Osteoblast (primary cell): ENCODE measurements around the gene ZRANB1. TPM values are rescaled to one million over a fixed set of nuclear protein-coding genes. Genes with fewer than 3 reads are reported as not detected.
A peak's percentile ranks its signal among the peaks of the same experiment; 100 is the strongest.

Experiments used
- DNase-seq: peaks from one replicate; pipeline ENCODE4 v3.0.0; 2011; ENCODE audit warnings: low spot score, mixed read lengths; ENCODE audit not compliant: insufficient read length; ENCODE audit errors: missing footprints
- H2AFZ ChIP-seq: 2 replicates; pipeline ENCODE4 v1.6.0; 2011; ENCODE audit warnings: mild to moderate bottlenecking, low read length
- H3K27ac ChIP-seq: 2 replicates; pipeline ENCODE4 v1.5.1; 2011; ENCODE audit warnings: mild to moderate bottlenecking, low read depth, low read length, moderate library complexity
- H3K27me3 ChIP-seq: 2 replicates; pipeline ENCODE4 v1.6.0; 2012; ENCODE audit warnings: mild to moderate bottlenecking, control low read depth, inconsistent platforms, low read length, moderate library complexity; ENCODE audit not compliant: insufficient read depth
- H3K36me3 ChIP-seq: 2 replicates; pipeline ENCODE4 v1.5.1; 2011; ENCODE audit warnings: mild to moderate bottlenecking, low read length, control low read depth, moderate library complexity; ENCODE audit not compliant: insufficient read depth
- H3K4me1 ChIP-seq: 2 replicates; pipeline ENCODE4 v1.5.1; 2011; ENCODE audit warnings: mild to moderate bottlenecking, low read length, control low read depth, moderate library complexity; ENCODE audit not compliant: insufficient read depth
- H3K4me2 ChIP-seq: 2 replicates; pipeline ENCODE4 v1.6.0; 2011; ENCODE audit warnings: mild to moderate bottlenecking, low read length; ENCODE audit not compliant: insufficient read depth
- H3K4me3 ChIP-seq: fragments of 200-600 bp; sonication (generic); 3 replicates; pipeline ENCODE4 v1.5.1; 2012; ENCODE audit warnings: mild to moderate bottlenecking, low read length, inconsistent platforms; ENCODE audit not compliant: insufficient read depth
- H3K79me2 ChIP-seq: 2 replicates; pipeline ENCODE4 v1.6.0; 2012; ENCODE audit warnings: mild to moderate bottlenecking, low read length, control low read depth, inconsistent platforms; ENCODE audit not compliant: insufficient read depth
- H3K9me3 ChIP-seq: 2 replicates; pipeline ENCODE4 v1.5.1; 2011; ENCODE audit warnings: low read depth, low read length, control low read depth
- H4K20me1 ChIP-seq: 2 replicates; pipeline ENCODE4 v1.6.0; 2012; ENCODE audit warnings: mild to moderate bottlenecking, low read length, control low read depth; ENCODE audit not compliant: insufficient read depth
- total RNA-seq: library from RNA; depleted of rRNA; stranded (reverse); fragments of >200 nt; gene quantifications from 2 replicates; pipeline ENCODE4 v1.2.3, GENCODE V29; 2012
- TF ChIP-seq, protein P1 (sequence below): IDR thresholded peaks from 2 replicates; pipeline ENCODE4 v1.5.1; 2011; ENCODE audit warnings: mild to moderate bottlenecking, low read depth, low read length, moderate library complexity; ENCODE audit errors: extremely low read depth

Gene ZRANB1
- total RNA-seq, 1 donor, result 34.7 TPM

DNA sequence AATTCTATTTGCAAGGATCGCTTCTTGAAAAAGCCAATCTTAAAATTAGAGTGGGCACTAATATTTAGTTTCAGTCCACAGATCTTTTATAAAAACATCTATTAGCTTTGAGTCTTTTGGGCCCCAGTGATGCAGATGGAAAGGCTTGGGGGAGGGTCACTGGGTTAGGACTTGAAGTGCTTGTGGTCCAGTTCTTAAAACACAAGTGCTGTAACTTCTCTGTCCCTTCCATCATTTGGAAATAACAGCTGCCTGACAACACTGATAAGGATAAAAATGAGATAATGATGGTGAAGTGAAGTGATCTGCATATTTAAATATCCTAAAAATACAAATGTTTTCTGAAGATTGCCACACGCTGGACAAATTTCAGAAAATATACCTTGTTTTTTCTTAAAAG is 37.1 kb upstream of the ZRANB1 start:
- no peak overlapping the region for H3K4me2 ChIP-seq
- no peaks in the 10 kb centered on the region for H3K27me3 ChIP-seq
- H3K4me3 ChIP-seq, result no peak overlapping the region
- H3K36me3 ChIP-seq, result no peaks in the 10 kb centered on the region
- H4K20me1 ChIP-seq, result no peaks in the 10 kb centered on the region
- no peak for DNase-seq
- no peaks in the 10 kb centered on the region for H3K9me3 ChIP-seq
- H3K79me2 ChIP-seq, result no peaks in the 10 kb centered on the region
- H3K27ac ChIP-seq, result no peak overlapping the region
- TF ChIP-seq, protein P1, sequence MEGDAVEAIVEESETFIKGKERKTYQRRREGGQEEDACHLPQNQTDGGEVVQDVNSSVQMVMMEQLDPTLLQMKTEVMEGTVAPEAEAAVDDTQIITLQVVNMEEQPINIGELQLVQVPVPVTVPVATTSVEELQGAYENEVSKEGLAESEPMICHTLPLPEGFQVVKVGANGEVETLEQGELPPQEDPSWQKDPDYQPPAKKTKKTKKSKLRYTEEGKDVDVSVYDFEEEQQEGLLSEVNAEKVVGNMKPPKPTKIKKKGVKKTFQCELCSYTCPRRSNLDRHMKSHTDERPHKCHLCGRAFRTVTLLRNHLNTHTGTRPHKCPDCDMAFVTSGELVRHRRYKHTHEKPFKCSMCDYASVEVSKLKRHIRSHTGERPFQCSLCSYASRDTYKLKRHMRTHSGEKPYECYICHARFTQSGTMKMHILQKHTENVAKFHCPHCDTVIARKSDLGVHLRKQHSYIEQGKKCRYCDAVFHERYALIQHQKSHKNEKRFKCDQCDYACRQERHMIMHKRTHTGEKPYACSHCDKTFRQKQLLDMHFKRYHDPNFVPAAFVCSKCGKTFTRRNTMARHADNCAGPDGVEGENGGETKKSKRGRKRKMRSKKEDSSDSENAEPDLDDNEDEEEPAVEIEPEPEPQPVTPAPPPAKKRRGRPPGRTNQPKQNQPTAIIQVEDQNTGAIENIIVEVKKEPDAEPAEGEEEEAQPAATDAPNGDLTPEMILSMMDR, result no peak
- no peak overlapping the region for H2AFZ ChIP-seq
- H3K4me1 ChIP-seq, result peaks cover 16% of the 10 kb centered on the region

DNA sequence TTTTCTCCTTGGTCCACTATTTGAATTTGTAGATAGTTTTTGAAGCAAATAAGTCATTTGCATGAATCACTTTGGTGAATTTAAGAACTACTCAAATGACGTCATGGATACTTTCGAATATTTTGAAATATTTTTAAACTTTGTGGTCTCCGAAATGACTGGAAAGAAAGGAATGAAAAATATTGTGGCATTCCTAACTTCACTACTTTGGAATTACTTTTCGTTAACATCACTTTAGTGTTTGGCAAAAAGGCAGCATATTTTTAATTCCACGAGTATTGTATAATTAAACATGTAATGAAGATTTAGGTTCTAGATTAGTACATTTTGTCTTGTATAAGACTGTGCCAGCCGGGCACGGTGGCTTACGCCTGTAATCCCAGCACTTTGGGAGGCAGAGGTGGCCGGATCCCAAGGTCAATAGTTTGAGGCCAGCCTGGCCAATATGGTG is 35.3 kb upstream of the ZRANB1 start:
- no peaks in the 10 kb centered on the region for H3K36me3 ChIP-seq
- no peaks in the 10 kb centered on the region for H3K9me3 ChIP-seq
- H4K20me1 ChIP-seq, result no peaks in the 10 kb centered on the region
- no peak overlapping the region for H3K4me3 ChIP-seq
- no peaks in the 10 kb centered on the region for H3K27me3 ChIP-seq
- TF ChIP-seq, protein P1, result no peak
- peaks cover 23% of the 10 kb centered on the region for H3K4me1 ChIP-seq
- H3K4me2 ChIP-seq, result peak overlapping the region; percentile 46
- H2AFZ ChIP-seq, result no peak overlapping the region
- peak overlapping the region; percentile 80 for H3K27ac ChIP-seq
- DNase-seq, result peak; percentile 85
- no peaks in the 10 kb centered on the region for H3K79me2 ChIP-seq

DNA sequence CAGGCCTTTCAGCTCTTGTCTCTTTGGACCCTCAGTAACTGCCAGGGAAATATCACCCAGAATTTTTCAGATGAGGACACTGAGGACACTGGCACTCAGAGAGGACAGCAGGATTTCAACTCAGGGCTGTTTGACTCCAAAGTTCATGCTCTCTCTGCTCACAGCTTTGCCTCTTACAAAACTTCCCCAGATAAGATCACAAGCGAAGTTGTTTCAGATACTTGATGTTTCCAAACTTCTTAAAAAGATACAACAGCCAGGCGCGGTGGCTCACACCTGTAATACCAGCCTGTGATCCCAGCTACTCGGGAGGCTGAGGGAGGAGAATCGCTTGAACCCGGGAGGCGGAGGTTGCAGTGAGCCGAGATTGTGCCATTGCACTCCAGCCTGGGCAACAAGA is 32.4 kb upstream of the ZRANB1 start:
- H3K4me1 ChIP-seq, result peaks cover 36% of the 10 kb centered on the region
- no peaks in the 10 kb centered on the region for H3K36me3 ChIP-seq
- no peaks in the 10 kb centered on the region for H3K79me2 ChIP-seq
- H4K20me1 ChIP-seq, result no peaks in the 10 kb centered on the region
- H2AFZ ChIP-seq, result no peak overlapping the region
- DNase-seq, result no peak
- no peak overlapping the region for H3K4me3 ChIP-seq
- H3K4me2 ChIP-seq, result no peak overlapping the region
- TF ChIP-seq, protein P1, result no peak
- H3K9me3 ChIP-seq, result no peaks in the 10 kb centered on the region
- no peak overlapping the region for H3K27ac ChIP-seq
- H3K27me3 ChIP-seq, result no peaks in the 10 kb centered on the region

DNA sequence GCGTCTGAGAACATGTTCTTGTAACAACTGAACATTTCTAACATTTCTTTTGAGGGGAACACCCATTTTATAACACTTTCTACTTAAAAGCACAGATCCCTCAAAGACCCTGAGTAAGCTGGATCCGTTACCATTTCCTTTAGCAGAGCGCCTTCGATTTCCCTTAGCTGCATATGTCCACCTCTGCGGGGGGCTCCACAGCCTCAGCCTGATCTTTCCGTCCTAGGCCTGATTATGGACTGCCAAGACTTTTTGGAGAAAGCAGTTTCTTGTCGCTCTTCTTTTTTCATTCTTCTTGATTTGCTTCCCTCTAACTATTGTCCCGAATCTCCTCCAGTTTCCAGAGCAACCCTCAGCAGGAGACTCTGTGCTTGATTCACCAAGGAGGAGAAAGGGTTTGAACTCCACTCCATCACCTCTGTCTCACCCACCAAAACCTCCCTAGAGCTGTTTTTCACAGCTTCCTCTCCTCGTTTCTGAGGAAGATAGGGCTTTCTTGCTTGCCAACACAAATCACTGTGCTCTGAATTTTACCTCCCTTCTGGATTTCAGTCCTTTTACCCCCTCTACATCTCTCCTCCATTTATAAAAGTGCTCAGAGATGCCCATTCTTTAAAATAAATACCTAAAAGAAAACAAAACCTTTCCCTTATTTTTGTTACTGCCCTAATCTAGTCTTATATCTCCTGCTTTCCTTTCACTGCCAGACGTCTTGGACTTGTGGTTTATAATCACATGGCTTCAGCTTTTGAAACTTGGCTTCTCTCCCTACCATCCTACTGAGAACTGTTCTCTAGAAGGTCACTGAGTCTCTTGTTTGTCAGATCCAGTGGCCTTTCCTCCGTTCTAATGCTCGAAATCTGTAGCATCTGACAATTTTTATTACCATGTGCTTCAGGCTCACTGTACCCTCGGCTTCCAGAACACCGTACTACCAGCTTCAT is 30.5 kb upstream of the ZRANB1 start:
- H3K4me1 ChIP-seq, result peaks cover 32% of the 10 kb centered on the region
- peak overlapping the region; percentile 64 for H3K27ac ChIP-seq
- no peak overlapping the region for H3K4me3 ChIP-seq
- TF ChIP-seq, protein P1, result no peak
- peak overlapping the region; percentile 45 for H3K4me2 ChIP-seq
- no peaks in the 10 kb centered on the region for H3K36me3 ChIP-seq
- DNase-seq, result peak; percentile 76
- H3K9me3 ChIP-seq, result no peaks in the 10 kb centered on the region
- H4K20me1 ChIP-seq, result no peaks in the 10 kb centered on the region
- peak overlapping the region; percentile 42 for H2AFZ ChIP-seq
- H3K27me3 ChIP-seq, result no peaks in the 10 kb centered on the region
- H3K79me2 ChIP-seq, result peaks cover 4% of the 10 kb centered on the region
